GM06990 (cell line): ENCODE measurements around the gene CLK2.

Experiments
- DNase-seq: peaks from one replicate; pipeline ENCODE4 v3.0.0-alpha.2; 2011; ENCODE audit not compliant: insufficient read length; ENCODE audit errors: extremely low read depth
- H3K27me3 ChIP-seq: replicated peaks from 2 replicates; pipeline ENCODE4 v1.6.0; 2011; ENCODE audit warnings: low read length; ENCODE audit not compliant: control insufficient read depth, insufficient read depth
- H3K36me3 ChIP-seq: 2 replicates; pipeline ENCODE4 v1.5.1; 2011; ENCODE audit warnings: low read length; ENCODE audit not compliant: control insufficient read depth, insufficient read depth
- H3K4me3 ChIP-seq: replicated peaks from 2 replicates; pipeline ENCODE4 v1.5.1; 2011; ENCODE audit warnings: low read depth, mild to moderate bottlenecking, control low read depth, low read length
- CTCF ChIP-seq: IDR thresholded peaks from 2 replicates; pipeline ENCODE4 v1.5.1; 2011; ENCODE audit warnings: low read length, control low read depth, mild to moderate bottlenecking, inconsistent platforms; ENCODE audit not compliant: insufficient read depth, poor library complexity, severe bottlenecking

CLK2 gene

GRCh38 chr1:155273343-155274245, at the start of gene CLK2:
Gene CLK2, minus strand, starts transcription at chr1:155273504. Its CDS starts 2,527 bp downstream, at chr1:155270977.
- TF ChIP-seq CTCF: no peak
- Histone ChIP-seq H3K27me3 (no peaks in the 10 kb centered on the region), H3K4me3 (peak within 1 kb of the TSS; percentile 91), H3K36me3 (peaks cover 9% of the 10 kb centered on the region)
- DNase-seq: peak; percentile 99

- TF ChIP-seq CTCF: no peak
- H3K4me3 ChIP-seq: peak overlapping the region; percentile 89
- H3K36me3 ChIP-seq: peaks cover 11% of the 10 kb centered on the region
- no peak for DNase-seq
- H3K27me3 ChIP-seq: no peaks in the 10 kb centered on the region
Observed at GRCh38 chr1:155322571-155322952, 49.3 kb upstream of the CLK2 start.

GRCh38 chr1:155321639-155322503, 48.6 kb upstream of the CLK2 start:
- H3K27me3 ChIP-seq: no peaks in the 10 kb centered on the region
- peak overlapping the region; percentile 89; the same call in 1 of the 2 replicates for H3K4me3 ChIP-seq
- TF ChIP-seq CTCF: no peak
- H3K36me3 ChIP-seq: peaks cover 13% of the 10 kb centered on the region
- peak; percentile 37 for DNase-seq

GRCh38 chr1:155320661-155321617, 47.6 kb upstream of the CLK2 start, which contains the start of gene RUSC1:
Gene RUSC1, plus strand, starts transcription at chr1:155320894. Its CDS starts 880 bp downstream, at chr1:155321774.
- H3K36me3 ChIP-seq: peaks cover 14% of the 10 kb centered on the region
- no peak for TF ChIP-seq CTCF
- H3K27me3 ChIP-seq: no peaks in the 10 kb centered on the region
- H3K4me3 ChIP-seq: no peak within 1 kb of the TSS
- DNase-seq: peak; percentile 79

GRCh38 chr1:155320252-155320651, 46.9 kb upstream of the CLK2 start:
- Histone ChIP-seq H3K36me3 (peaks cover 14% of the 10 kb centered on the region), H3K27me3 (no peaks in the 10 kb centered on the region), H3K4me3 (no peak overlapping the region)
- no peak for TF ChIP-seq CTCF
- DNase-seq: no peak
